Smooth muscle cell (in vitro differentiated cells): ENCODE results near the gene OSBPL10. TPM values are rescaled to one million over a fixed set of nuclear protein-coding genes. Genes with fewer than 3 reads are reported as not detected.

Source experiments
- DNase-seq: peaks from one replicate; lab custom pipeline; 2025; ENCODE audit not compliant: unreplicated experiment; lab: John Stamatoyannopoulos, UW
- H2AFZ ChIP-seq: fragments of 200-600 bp; sonication (generic); 2 replicates; pipeline ENCODE4 v1.6.0; 2016; ENCODE audit warnings: antibody characterized with exemption, low read depth, mild to moderate bottlenecking
- H3F3A ChIP-seq: fragments of 200-600 bp; sonication (generic); 2 replicates; pipeline ENCODE4 v1.6.0; 2017; ENCODE audit warnings: antibody characterized with exemption, low read depth
- H3K27ac ChIP-seq: fragments of 200-600 bp; sonication (generic); 2 replicates; pipeline ENCODE4 v1.5.1; 2016; ENCODE audit warnings: low read depth, mild to moderate bottlenecking
- H3K27me3 ChIP-seq: fragments of 200-600 bp; sonication (generic); 2 replicates; pipeline ENCODE4 v1.6.1; 2016; ENCODE audit warnings: low read depth, mild to moderate bottlenecking
- H3K36me3 ChIP-seq: fragments of 200-600 bp; sonication (generic); 2 replicates; pipeline ENCODE4 v1.5.1; 2016; ENCODE audit warnings: low read depth
- H3K4me1 ChIP-seq: fragments of 200-600 bp; sonication (generic); 2 replicates; pipeline ENCODE4 v1.5.1; 2016; ENCODE audit warnings: low read depth
- H3K4me2 ChIP-seq: fragments of 200-600 bp; sonication (generic); 2 replicates; pipeline ENCODE4 v1.6.0; 2016; ENCODE audit warnings: mild to moderate bottlenecking
- H3K4me3 ChIP-seq: fragments of 200-600 bp; sonication (generic); 2 replicates; pipeline ENCODE4 v1.5.1; 2016; ENCODE audit warnings: mild to moderate bottlenecking
- H3K79me2 ChIP-seq: fragments of 200-600 bp; sonication (generic); 2 replicates; pipeline ENCODE4 v1.6.0; 2016; ENCODE audit warnings: low read depth, mild to moderate bottlenecking
- H3K9ac ChIP-seq: fragments of 200-600 bp; sonication (generic); 2 replicates; pipeline ENCODE4 v1.6.0; 2016; ENCODE audit warnings: low read depth
- H3K9me3 ChIP-seq: fragments of 200-600 bp; sonication (generic); replicated peaks from 2 replicates; pipeline ENCODE4 v1.5.1; 2016; ENCODE audit warnings: low read depth
- H4K20me1 ChIP-seq: fragments of 200-600 bp; sonication (generic); 2 replicates; pipeline ENCODE4 v1.6.0; 2016; ENCODE audit warnings: low read depth
- WGBS: methylation state at CpG from one replicate; pipeline ENCODE4 v1.1.7; 2016; ENCODE audit warnings: low lambda C conversion rate; 5-methylcytosine and 5-hydroxymethylcytosine counted together
- polyA plus RNA-seq: library from polyadenylated mRNA; unstranded; fragments of >200 nt; fragmentation: Nextera tagmentation; extraction: Ambion mirVana; gene quantifications from 2 replicates; pipeline ENCODE4 v1.2.1, GENCODE V29; 2016
- total RNA-seq: library from RNA; depleted of rRNA; stranded (reverse); fragments of >200 nt; gene quantifications from 2 replicates; pipeline ENCODE4 v1.2.3, GENCODE V29; 2014
- TF ChIP-seq, protein P1 (sequence below): fragments of 200-600 bp; sonication (generic); IDR thresholded peaks from 2 replicates; pipeline ENCODE4 v1.5.1; 2017; ENCODE audit warnings: borderline replicate concordance, mild to moderate bottlenecking, antibody characterized with exemption; ENCODE audit not compliant: insufficient read depth, poor library complexity, severe bottlenecking

OSBPL10 gene
- total and polyA plus RNA-seq, 2 experiments from 2014 or later: 48.9 to 91.5 TPM

DNA sequence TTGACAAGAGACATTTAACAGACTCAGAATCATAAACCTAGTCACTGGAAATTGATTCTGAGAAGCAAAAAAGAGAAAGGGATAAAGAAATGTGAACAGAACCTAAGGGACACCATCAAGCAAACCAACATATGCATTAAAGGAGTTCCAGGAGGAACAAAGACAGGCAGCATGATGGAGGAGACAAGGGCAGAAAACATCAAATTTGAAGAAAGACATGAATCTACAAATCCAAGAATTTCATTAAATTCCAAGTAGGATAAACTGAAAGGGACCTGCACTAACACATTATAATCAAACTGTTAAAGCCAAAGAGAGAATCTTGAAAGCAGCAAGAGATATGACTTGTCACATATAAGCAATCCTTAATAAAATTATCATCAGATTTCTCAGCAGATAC, 326.1 kb downstream of the OSBPL10 start:
- TF ChIP-seq, protein P1, sequence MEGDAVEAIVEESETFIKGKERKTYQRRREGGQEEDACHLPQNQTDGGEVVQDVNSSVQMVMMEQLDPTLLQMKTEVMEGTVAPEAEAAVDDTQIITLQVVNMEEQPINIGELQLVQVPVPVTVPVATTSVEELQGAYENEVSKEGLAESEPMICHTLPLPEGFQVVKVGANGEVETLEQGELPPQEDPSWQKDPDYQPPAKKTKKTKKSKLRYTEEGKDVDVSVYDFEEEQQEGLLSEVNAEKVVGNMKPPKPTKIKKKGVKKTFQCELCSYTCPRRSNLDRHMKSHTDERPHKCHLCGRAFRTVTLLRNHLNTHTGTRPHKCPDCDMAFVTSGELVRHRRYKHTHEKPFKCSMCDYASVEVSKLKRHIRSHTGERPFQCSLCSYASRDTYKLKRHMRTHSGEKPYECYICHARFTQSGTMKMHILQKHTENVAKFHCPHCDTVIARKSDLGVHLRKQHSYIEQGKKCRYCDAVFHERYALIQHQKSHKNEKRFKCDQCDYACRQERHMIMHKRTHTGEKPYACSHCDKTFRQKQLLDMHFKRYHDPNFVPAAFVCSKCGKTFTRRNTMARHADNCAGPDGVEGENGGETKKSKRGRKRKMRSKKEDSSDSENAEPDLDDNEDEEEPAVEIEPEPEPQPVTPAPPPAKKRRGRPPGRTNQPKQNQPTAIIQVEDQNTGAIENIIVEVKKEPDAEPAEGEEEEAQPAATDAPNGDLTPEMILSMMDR: no peak
- Histone ChIP-seq H3F3A (no peaks in the 10 kb centered on the region), H3K9me3 (peaks cover 2% of the 10 kb centered on the region), H3K27ac (no peak overlapping the region), H2AFZ (no peak overlapping the region), H3K4me1 (no peaks in the 10 kb centered on the region), H3K9ac (no peak overlapping the region), H3K36me3 (peaks cover 33% of the 10 kb centered on the region), H3K79me2 (no peaks in the 10 kb centered on the region), H3K4me3 (no peak overlapping the region), H3K27me3 (no peaks in the 10 kb centered on the region), H4K20me1 (no peaks in the 10 kb centered on the region), H3K4me2 (no peak overlapping the region)
- no peak for DNase-seq

DNA sequence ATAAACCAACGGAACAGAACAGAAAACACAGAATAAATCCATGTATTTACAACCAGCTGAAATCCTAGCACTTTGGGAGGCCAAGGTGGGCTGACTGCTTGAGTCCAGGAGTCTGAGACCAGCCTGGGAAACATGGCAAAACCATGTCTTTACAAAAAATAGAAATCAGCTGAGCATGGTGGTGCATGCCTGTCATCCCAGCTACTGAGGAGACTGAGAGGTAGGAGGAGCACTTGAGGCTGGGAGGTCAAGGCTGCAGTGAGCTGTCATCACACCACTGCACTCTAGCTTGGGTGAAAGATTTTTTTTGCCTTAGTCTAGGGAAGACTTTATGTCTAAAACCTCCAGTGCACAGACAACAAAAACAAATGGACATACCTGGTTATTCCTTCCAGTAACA, 327.6 kb downstream of the OSBPL10 start:
- Histone ChIP-seq H3K27me3 (no peaks in the 10 kb centered on the region), H3K36me3 (peaks cover 32% of the 10 kb centered on the region), H3K4me1 (no peaks in the 10 kb centered on the region), H3K9me3 (peaks cover 9% of the 10 kb centered on the region), H3F3A (no peaks in the 10 kb centered on the region), H3K79me2 (no peaks in the 10 kb centered on the region), H3K27ac (no peak overlapping the region), H3K4me2 (no peak overlapping the region), H4K20me1 (no peaks in the 10 kb centered on the region), H2AFZ (no peak overlapping the region), H3K9ac (no peak overlapping the region), H3K4me3 (no peak overlapping the region)
- no peak for DNase-seq
- WGBS: 96% methylated on average over 1 of the region's 1 CpG
- TF ChIP-seq, protein P1: no peak

DNA sequence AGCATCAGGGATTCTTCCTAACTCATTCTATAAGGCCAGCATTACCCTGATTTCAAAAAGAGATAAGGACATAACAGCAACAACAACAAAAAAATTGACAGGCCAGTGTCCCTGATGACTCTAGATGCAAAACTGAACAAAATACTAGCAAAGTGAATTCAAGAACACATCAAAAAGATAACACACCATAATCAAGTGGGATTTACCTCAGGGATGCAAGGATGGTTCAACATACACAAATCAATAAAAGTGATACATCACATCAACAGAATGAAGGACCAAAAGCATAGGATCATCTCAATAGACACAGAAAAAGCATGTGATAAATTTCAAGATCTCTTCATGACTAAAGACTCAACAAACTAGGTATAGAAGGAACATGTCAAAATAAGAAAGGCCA, 328.8 kb downstream of the OSBPL10 start:
- Histone ChIP-seq H3K27ac (no peak overlapping the region), H3F3A (no peaks in the 10 kb centered on the region), H3K4me1 (no peaks in the 10 kb centered on the region), H3K9ac (no peak overlapping the region), H2AFZ (no peak overlapping the region), H4K20me1 (no peaks in the 10 kb centered on the region), H3K36me3 (peaks cover 30% of the 10 kb centered on the region), H3K4me2 (no peak overlapping the region), H3K27me3 (no peaks in the 10 kb centered on the region), H3K4me3 (no peak overlapping the region), H3K79me2 (no peaks in the 10 kb centered on the region), H3K9me3 (peaks cover 9% of the 10 kb centered on the region)
- TF ChIP-seq, protein P1: no peak
- no peak for DNase-seq

DNA sequence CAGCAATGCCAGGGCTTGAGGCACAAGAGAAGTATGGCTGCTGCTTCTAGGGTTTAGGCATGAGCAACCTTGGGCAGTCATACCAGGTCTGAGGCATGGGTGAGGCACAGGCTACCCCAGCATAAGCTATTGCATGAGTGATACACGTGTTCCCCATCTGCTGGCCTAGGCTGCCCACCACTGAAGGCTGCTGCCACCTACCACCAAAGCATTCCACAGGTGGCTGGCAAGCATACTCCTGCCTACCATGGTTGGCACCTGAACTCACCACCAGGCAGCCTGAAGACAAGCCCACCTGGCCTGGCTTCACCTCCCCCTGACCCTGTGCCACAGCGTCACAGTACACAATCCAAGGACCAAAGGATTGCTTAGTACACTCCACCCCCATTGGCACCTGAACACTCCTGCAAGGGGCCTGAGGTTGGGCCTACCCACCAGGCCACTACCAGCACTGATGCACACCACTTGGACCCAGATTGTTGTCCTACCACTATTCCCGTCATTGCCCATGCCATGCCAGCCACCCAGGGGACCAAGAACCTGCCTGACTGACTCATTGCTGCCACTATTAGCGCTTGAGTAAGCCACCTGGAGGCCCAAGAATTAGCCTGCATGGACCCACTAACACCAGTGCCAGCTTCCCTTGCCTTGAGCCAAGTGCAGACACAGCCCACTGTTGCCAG, 332.6 kb downstream of the OSBPL10 start:
- no peak for DNase-seq
- Histone ChIP-seq H3F3A (no peaks in the 10 kb centered on the region), H3K9me3 (peaks cover 9% of the 10 kb centered on the region), H2AFZ (no peak overlapping the region), H3K27ac (no peak overlapping the region), H3K4me3 (no peak overlapping the region), H4K20me1 (no peaks in the 10 kb centered on the region), H3K4me2 (no peak overlapping the region), H3K79me2 (no peaks in the 10 kb centered on the region), H3K9ac (no peak overlapping the region), H3K4me1 (no peaks in the 10 kb centered on the region), H3K27me3 (no peaks in the 10 kb centered on the region), H3K36me3 (peaks cover 11% of the 10 kb centered on the region)
- TF ChIP-seq, protein P1: no peak
- WGBS: 98% methylated on average over 4 of the region's 4 CpGs
